ENCODE results near the gene ABI1. TPM values are rescaled to one million over a fixed set of nuclear protein-coding genes. Genes with fewer than 3 reads are reported as not detected.

Gene ABI1
- total RNA-seq, 1 donor from 2014 or later, result 43.1 TPM

DNA sequence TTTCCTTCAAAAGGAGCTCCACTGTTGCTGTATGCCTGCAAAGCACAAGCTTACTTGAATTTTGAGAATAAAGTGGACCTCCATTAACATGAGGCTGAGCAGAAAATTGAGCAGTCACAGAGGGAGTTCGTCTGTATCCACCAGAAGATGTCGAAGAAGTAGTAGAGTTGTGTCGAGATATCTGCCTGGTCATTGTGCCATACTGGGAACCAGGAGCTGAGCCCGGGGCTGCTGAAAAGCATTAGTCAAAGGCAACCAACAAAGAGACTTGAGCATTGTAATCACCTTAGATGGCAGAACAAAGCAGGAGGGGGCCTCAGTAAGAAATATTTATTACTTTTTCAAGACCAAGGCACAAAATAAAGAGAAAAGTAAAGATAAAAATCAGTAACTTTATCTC is 101.8 kb downstream of the ABI1 start:
- Histone ChIP-seq H3K4me1 (peaks cover 26% of the 10 kb centered on the region), H3K27ac (peak overlapping the region; percentile 11), H3F3A (ENCODE audit: low read depth) (peaks cover 8% of the 10 kb centered on the region), H4K20me1 (ENCODE audit: low read depth) (no peaks in the 10 kb centered on the region), H3K36me3 (peaks cover 5% of the 10 kb centered on the region), H3K9ac (no peak overlapping the region), H3K27me3 (no peaks in the 10 kb centered on the region), H3K4me3 (no peak overlapping the region), H3K9me3 (ENCODE audit: low read depth) (no peaks in the 10 kb centered on the region), H2AFZ (replicated peaks) (no peak overlapping the region), H3K79me2 (ENCODE audit: low read depth) (no peaks in the 10 kb centered on the region), H3K4me2 (peak overlapping the region; percentile 29)
- H3K4me3 Mint-ChIP-seq, result no peak overlapping the region
- no peak for TF ChIP-seq EZH2phosphoT487 (IDR thresholded peaks at IDR 0.05)
- TF ChIP-seq, protein P1, sequence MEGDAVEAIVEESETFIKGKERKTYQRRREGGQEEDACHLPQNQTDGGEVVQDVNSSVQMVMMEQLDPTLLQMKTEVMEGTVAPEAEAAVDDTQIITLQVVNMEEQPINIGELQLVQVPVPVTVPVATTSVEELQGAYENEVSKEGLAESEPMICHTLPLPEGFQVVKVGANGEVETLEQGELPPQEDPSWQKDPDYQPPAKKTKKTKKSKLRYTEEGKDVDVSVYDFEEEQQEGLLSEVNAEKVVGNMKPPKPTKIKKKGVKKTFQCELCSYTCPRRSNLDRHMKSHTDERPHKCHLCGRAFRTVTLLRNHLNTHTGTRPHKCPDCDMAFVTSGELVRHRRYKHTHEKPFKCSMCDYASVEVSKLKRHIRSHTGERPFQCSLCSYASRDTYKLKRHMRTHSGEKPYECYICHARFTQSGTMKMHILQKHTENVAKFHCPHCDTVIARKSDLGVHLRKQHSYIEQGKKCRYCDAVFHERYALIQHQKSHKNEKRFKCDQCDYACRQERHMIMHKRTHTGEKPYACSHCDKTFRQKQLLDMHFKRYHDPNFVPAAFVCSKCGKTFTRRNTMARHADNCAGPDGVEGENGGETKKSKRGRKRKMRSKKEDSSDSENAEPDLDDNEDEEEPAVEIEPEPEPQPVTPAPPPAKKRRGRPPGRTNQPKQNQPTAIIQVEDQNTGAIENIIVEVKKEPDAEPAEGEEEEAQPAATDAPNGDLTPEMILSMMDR (IDR thresholded peaks at IDR 0.05), result no peak
- peaks cover 8% of the 10 kb centered on the region for H3K4me1 Mint-ChIP-seq
- peak; percentile 55 for DNase-seq (ENCODE audit: low spot score)
- no peaks in the 10 kb centered on the region for H3K9me3 Mint-ChIP-seq
- H3K27me3 Mint-ChIP-seq (ENCODE audit: insufficient read depth, low read depth), result peaks cover 2% of the 10 kb centered on the region
- H3K36me3 Mint-ChIP-seq, result peaks cover 5% of the 10 kb centered on the region
- H3K27ac Mint-ChIP-seq, result no peak overlapping the region

DNA sequence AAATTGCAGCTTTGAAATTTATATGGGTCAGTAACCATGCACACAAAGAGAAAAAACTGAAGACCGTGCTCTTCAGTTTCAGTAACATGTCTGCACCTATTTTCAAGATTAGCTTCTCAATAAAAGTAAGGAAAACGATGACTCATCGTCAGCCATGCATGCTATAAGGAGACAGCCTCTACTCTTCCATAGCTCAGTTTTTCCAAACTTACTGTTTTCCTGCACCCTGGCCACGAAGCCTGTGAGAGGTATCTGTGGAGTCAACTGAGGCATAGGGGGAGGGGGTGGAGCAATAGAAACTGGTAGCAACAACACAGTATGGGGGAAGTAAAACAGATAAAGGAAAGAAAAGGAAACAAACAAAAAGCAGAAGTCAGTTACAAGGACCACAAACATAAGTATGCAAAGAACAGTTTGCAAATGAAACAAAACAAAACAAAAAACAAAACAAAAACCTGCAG is 105.3 kb downstream of the ABI1 start:
- Mint-ChIP-seq H3K4me3 (no peak overlapping the region), H3K27ac (no peak overlapping the region), H3K36me3 (peaks cover 2% of the 10 kb centered on the region), H3K9me3 (no peaks in the 10 kb centered on the region), H3K4me1 (peaks cover 8% of the 10 kb centered on the region), H3K27me3 (ENCODE audit: insufficient read depth, low read depth) (peaks cover under 1% of the 10 kb centered on the region)
- H3K36me3 ChIP-seq, result peaks cover 10% of the 10 kb centered on the region
- no peaks in the 10 kb centered on the region for H4K20me1 ChIP-seq (ENCODE audit: low read depth)
- no peak overlapping the region for H2AFZ ChIP-seq (replicated peaks)
- H3K9ac ChIP-seq, result no peak overlapping the region
- no peaks in the 10 kb centered on the region for H3K27me3 ChIP-seq
- DNase-seq (ENCODE audit: low spot score), result peak; percentile 7
- peak overlapping the region; percentile 23 for H3K4me2 ChIP-seq
- no peak overlapping the region for H3K4me3 ChIP-seq
- no peaks in the 10 kb centered on the region for H3K79me2 ChIP-seq (ENCODE audit: low read depth)
- H3F3A ChIP-seq (ENCODE audit: low read depth), result peaks cover 6% of the 10 kb centered on the region
- TF ChIP-seq, protein P1 (IDR thresholded peaks at IDR 0.05), result no peak
- TF ChIP-seq EZH2 (IDR thresholded peaks at IDR 0.05), result no peak
- TF ChIP-seq EZH2phosphoT487 (IDR thresholded peaks at IDR 0.05), result no peak
- H3K9me3 ChIP-seq (ENCODE audit: low read depth), result no peaks in the 10 kb centered on the region
- H3K27ac ChIP-seq, result peak overlapping the region; percentile 60
- H3K4me1 ChIP-seq, result peaks cover 26% of the 10 kb centered on the region

DNA sequence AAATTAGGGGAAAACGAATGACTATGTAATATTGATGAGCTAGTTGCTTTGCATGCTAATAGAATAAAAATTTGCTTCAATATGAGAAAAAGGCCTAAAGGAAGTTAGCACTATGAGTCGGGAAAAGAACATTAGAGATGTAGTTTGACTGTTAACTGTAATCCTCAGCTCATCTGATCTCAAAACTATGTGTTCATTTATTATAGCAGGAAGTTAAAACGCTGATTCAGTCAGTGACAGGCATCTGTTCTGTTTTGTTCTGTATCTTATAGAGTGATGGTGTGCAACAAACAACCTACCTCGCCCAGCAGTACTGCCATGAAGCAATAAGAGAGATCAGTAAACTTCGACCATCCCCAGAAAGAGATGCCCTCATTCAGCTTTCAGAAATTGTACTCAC is 114.7 kb downstream of the ABI1 start:
- H3K4me3 Mint-ChIP-seq, result no peak overlapping the region
- H3K79me2 ChIP-seq (ENCODE audit: low read depth), result no peaks in the 10 kb centered on the region
- H3K36me3 Mint-ChIP-seq, result peaks cover 22% of the 10 kb centered on the region
- no peaks in the 10 kb centered on the region for H3K27me3 Mint-ChIP-seq (ENCODE audit: insufficient read depth, low read depth)
- H3K4me1 Mint-ChIP-seq, result no peaks in the 10 kb centered on the region
- TF ChIP-seq EZH2 (IDR thresholded peaks at IDR 0.05), result no peak
- H3K4me1 ChIP-seq, result no peaks in the 10 kb centered on the region
- no peak overlapping the region for H2AFZ ChIP-seq (replicated peaks)
- no peaks in the 10 kb centered on the region for H3K27me3 ChIP-seq
- no peak overlapping the region for H3K4me3 ChIP-seq
- no peak overlapping the region for H3K27ac Mint-ChIP-seq
- H3K4me2 ChIP-seq, result no peak overlapping the region
- H3K27ac ChIP-seq, result no peak overlapping the region
- H3F3A ChIP-seq (ENCODE audit: low read depth), result no peaks in the 10 kb centered on the region
- H3K9ac ChIP-seq, result no peak overlapping the region
- H3K9me3 Mint-ChIP-seq, result no peaks in the 10 kb centered on the region
- H4K20me1 ChIP-seq (ENCODE audit: low read depth), result no peaks in the 10 kb centered on the region
- H3K9me3 ChIP-seq (ENCODE audit: low read depth), result no peaks in the 10 kb centered on the region
- H3K36me3 ChIP-seq, result peaks cover 20% of the 10 kb centered on the region
- DNase-seq (ENCODE audit: low spot score), result no peak

DNA sequence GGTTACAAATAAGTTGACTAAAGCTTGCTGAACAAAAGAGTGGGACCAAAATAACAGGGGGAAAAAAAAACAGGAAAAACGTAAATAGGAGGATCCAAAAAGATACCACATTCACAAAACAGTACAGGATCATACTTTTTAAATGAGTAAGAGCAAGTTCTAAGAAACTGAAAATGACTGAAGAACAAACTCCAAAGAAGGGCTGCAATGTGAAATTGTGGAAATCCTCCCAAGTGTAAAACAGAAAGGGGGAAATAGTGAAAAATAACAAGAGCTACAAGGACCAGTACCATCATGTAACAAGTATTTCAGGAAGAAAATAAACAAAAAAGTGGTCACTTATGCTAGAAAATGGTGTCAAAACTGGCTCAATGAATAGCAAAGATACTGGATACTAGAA is 116.9 kb downstream of the ABI1 start:
- Histone ChIP-seq H3K9me3 (ENCODE audit: low read depth) (no peaks in the 10 kb centered on the region), H3K4me3 (no peak overlapping the region), H3K79me2 (ENCODE audit: low read depth) (no peaks in the 10 kb centered on the region), H2AFZ (replicated peaks) (no peak overlapping the region), H3K36me3 (peaks cover 17% of the 10 kb centered on the region), H3K9ac (no peak overlapping the region), H3K4me1 (no peaks in the 10 kb centered on the region), H3K4me2 (no peak overlapping the region), H4K20me1 (ENCODE audit: low read depth) (no peaks in the 10 kb centered on the region), H3K27ac (no peak overlapping the region), H3K27me3 (no peaks in the 10 kb centered on the region), H3F3A (ENCODE audit: low read depth) (no peaks in the 10 kb centered on the region)
- Mint-ChIP-seq H3K4me1 (no peaks in the 10 kb centered on the region), H3K9me3 (no peaks in the 10 kb centered on the region), H3K36me3 (peaks cover 32% of the 10 kb centered on the region), H3K4me3 (no peak overlapping the region), H3K27me3 (ENCODE audit: insufficient read depth, low read depth) (no peaks in the 10 kb centered on the region), H3K27ac (no peak overlapping the region)
- TF ChIP-seq, protein P1 (IDR thresholded peaks at IDR 0.05), result no peak
- TF ChIP-seq EZH2 (IDR thresholded peaks at IDR 0.05) (no peak), EZH2phosphoT487 (IDR thresholded peaks at IDR 0.05) (no peak)
- no peak for DNase-seq (ENCODE audit: low spot score)
